ENCODE results near the gene ABR.

ABR gene

DNA sequence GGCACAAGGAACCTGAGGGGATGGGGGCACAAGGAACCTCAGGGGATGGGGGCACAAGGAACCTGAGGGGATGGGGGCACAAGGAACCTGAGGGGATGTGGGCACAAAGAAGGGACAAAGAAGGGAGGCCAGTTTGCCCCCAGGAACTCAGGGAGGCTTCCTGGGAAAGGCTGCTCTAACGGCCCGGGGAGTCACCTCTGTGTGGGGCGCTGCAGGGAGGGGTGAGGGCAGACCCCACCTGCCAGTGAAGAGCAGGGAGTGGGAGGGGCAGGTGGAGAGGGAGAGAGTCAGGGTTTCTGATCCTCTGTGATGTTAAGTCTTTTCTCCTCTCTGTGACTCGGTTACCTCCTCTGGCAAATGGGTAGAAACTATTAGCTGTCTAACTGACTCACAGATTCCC, 125.1 kb downstream of the ABR start:
- Histone ChIP-seq H3K4me3 (IDR thresholded peaks at IDR 0.05; ENCODE audit: insufficient read depth, low read depth, low read length) (no peak overlapping the region), H2AFZ (ENCODE audit: low read depth) (no peak overlapping the region), H3K79me2 (ENCODE audit: insufficient read depth, low read depth) (no peaks in the 10 kb centered on the region), H3K4me1 (ENCODE audit: low read depth, poor library complexity, severe bottlenecking) (no peaks in the 10 kb centered on the region), H3K27ac (no peak overlapping the region), H3K36me3 (ENCODE audit: insufficient read depth) (no peaks in the 10 kb centered on the region), H3K9ac (no peak overlapping the region), H4K20me1 (ENCODE audit: insufficient read depth) (no peaks in the 10 kb centered on the region), H3K4me2 (no peak overlapping the region), H3K27me3 (ENCODE audit: insufficient read depth, low read depth) (no peaks in the 10 kb centered on the region)
- TF ChIP-seq, protein P1, sequence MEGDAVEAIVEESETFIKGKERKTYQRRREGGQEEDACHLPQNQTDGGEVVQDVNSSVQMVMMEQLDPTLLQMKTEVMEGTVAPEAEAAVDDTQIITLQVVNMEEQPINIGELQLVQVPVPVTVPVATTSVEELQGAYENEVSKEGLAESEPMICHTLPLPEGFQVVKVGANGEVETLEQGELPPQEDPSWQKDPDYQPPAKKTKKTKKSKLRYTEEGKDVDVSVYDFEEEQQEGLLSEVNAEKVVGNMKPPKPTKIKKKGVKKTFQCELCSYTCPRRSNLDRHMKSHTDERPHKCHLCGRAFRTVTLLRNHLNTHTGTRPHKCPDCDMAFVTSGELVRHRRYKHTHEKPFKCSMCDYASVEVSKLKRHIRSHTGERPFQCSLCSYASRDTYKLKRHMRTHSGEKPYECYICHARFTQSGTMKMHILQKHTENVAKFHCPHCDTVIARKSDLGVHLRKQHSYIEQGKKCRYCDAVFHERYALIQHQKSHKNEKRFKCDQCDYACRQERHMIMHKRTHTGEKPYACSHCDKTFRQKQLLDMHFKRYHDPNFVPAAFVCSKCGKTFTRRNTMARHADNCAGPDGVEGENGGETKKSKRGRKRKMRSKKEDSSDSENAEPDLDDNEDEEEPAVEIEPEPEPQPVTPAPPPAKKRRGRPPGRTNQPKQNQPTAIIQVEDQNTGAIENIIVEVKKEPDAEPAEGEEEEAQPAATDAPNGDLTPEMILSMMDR (conservative IDR thresholded peaks at IDR 0.05; ENCODE audit: low read depth, low read length): no peak

DNA sequence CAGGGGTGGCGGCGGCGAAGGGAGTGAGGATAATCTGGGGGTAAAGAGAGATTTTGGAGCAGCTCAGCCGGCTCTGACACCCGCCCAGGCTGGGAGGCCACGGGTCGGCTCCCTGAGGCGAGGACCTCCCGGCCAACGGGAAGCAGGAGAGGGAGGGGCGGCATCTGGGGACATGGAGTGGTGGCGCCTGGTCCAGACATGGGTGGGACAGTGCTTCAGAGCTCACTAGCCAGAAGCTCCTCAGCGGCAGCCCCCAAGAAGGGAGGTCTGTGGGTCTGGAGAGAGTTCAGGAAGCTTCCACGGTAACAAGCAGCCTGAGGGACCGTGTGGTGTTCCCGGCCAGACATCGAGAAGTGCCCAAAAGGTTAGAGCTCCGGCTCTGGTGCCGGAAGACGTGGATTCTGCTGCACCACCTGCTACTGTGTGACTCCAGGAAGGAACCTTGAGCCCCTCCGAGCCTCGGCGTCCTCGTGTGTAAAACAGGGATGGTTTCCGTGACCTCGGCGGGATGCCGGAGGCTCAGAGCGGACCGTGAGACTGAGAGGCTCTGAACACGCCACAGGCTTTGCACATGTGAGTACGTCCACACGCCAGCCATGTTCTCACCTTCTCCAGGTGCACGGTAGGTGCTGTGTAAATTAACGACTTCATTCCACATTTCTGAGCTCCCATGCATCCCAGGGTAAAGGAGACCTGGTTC, 126.0 kb downstream of the ABR start:
- H3K4me3 ChIP-seq (IDR thresholded peaks at IDR 0.05; ENCODE audit: insufficient read depth, low read depth, low read length): no peak overlapping the region
- H3K4me2 ChIP-seq: no peak overlapping the region
- TF ChIP-seq, protein P1 (conservative IDR thresholded peaks at IDR 0.05; ENCODE audit: low read depth, low read length): no peak
- H3K27ac ChIP-seq: no peak overlapping the region
- no peaks in the 10 kb centered on the region for H3K4me1 ChIP-seq (ENCODE audit: low read depth, poor library complexity, severe bottlenecking)
- no peak overlapping the region for H2AFZ ChIP-seq (ENCODE audit: low read depth)
- no peaks in the 10 kb centered on the region for H3K27me3 ChIP-seq (ENCODE audit: insufficient read depth, low read depth)
- H4K20me1 ChIP-seq (ENCODE audit: insufficient read depth): no peaks in the 10 kb centered on the region
- H3K9ac ChIP-seq: no peak overlapping the region
- no peaks in the 10 kb centered on the region for H3K36me3 ChIP-seq (ENCODE audit: insufficient read depth)
- no peaks in the 10 kb centered on the region for H3K79me2 ChIP-seq (ENCODE audit: insufficient read depth, low read depth)

DNA sequence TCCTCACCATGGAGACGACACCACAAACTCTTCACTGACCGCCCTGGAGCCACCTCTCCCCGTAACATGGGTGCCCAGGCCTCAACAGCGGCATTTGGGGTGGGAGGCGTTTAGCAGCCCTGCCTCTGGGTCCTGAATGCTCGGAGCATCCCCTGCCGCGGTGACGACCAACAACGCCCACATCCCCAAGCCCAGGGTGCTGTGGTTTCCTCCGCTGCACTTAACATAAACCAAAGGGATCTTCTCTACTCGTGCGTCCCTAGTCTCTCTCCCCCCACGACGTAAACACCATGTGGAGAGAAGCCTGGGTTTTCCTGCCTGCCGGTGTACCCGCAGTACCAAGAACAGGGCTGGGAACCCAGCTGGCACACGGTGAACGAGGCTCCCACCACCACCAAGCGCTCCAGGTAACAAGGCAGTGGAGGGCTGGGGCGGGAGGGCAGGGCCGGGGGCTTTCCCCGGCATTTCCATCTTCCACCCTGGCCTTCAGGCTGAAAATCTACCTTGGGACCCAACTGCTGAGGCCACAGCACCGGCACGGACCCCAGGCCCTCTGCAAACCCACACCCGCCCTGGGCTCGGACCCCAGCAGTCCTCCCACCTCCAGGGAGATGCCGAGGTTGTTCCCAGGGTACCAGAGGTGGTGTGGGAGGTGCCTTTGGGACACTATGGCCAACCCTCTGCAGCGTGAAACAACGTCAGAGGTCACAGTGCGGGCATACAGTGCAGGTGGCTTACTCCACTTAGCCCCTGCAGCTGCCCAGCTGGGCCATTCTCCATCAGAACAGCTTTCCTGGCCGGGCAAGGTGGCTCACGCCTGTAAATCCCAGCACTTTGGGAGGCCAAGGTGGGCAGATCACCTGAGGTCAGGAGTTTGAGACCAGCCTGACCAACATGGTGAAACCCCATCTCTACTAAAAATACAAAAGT, 128.5 kb downstream of the ABR start:
- Histone ChIP-seq H3K27ac (no peak overlapping the region), H3K9ac (no peak overlapping the region), H3K4me3 (IDR thresholded peaks at IDR 0.05; ENCODE audit: insufficient read depth, low read depth, low read length) (no peak overlapping the region), H3K4me1 (ENCODE audit: low read depth, poor library complexity, severe bottlenecking) (no peaks in the 10 kb centered on the region), H4K20me1 (ENCODE audit: insufficient read depth) (no peaks in the 10 kb centered on the region), H3K36me3 (ENCODE audit: insufficient read depth) (no peaks in the 10 kb centered on the region), H2AFZ (ENCODE audit: low read depth) (no peak overlapping the region), H3K27me3 (ENCODE audit: insufficient read depth, low read depth) (no peaks in the 10 kb centered on the region), H3K79me2 (ENCODE audit: insufficient read depth, low read depth) (no peaks in the 10 kb centered on the region), H3K4me2 (no peak overlapping the region)
- TF ChIP-seq, protein P1 (conservative IDR thresholded peaks at IDR 0.05; ENCODE audit: low read depth, low read length): no peak

DNA sequence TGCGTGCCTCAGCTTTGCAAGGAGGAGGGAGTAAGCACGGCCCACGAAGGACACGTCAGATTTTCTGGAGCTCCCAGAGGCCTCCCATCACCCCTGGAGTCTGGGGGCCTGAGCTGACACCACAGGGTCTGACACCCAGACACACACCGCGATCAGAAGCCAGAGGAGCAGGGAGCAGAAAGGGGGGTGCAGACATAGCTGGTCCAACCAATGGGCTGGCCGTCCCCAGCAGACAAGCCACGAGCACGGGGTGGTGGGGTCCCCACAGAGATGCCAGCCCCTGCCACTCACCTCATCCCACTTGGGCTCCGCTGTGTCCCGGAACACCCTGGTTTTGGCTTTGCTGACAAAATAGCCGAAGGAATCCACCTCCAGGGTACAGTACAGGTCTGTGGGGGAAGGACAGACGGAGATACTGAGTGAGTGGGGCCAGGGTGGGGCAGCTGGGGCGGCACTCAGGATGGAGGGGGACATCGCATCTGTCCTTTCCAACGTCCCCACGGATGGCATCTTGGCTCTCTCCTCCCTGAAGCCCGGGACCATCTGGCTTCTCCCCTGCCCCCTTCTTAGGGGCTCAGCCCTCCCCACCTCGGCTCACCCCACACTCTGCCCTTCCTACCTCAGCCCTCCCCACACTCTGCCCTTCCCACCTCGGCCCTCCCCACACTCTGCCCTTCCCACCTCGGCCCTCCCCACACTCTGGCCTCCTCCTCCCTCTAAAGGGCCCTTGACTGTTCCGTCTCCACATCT, 129.4 kb downstream of the ABR start:
- H3K79me2 ChIP-seq (ENCODE audit: insufficient read depth, low read depth): no peaks in the 10 kb centered on the region
- H3K4me2 ChIP-seq: no peak overlapping the region
- H3K4me3 ChIP-seq (IDR thresholded peaks at IDR 0.05; ENCODE audit: insufficient read depth, low read depth, low read length): no peak overlapping the region
- no peak overlapping the region for H2AFZ ChIP-seq (ENCODE audit: low read depth)
- no peaks in the 10 kb centered on the region for H3K36me3 ChIP-seq (ENCODE audit: insufficient read depth)
- TF ChIP-seq, protein P1 (conservative IDR thresholded peaks at IDR 0.05; ENCODE audit: low read depth, low read length): no peak
- no peaks in the 10 kb centered on the region for H3K4me1 ChIP-seq (ENCODE audit: low read depth, poor library complexity, severe bottlenecking)
- no peak overlapping the region for H3K27ac ChIP-seq
- no peaks in the 10 kb centered on the region for H3K27me3 ChIP-seq (ENCODE audit: insufficient read depth, low read depth)
- no peaks in the 10 kb centered on the region for H4K20me1 ChIP-seq (ENCODE audit: insufficient read depth)
- H3K9ac ChIP-seq: no peak overlapping the region
